Ascending aorta (tissue), 2 donors: ENCODE data around the gene TSPAN16. TPM values are rescaled to one million over a fixed set of nuclear protein-coding genes. Genes with fewer than 3 reads are reported as not detected.
A peak's percentile ranks its signal among the peaks of the same experiment; 100 is the strongest.

ENCODE experiments used
- DNase-seq, 2 donors: peaks; one replicate each; pipeline ENCODE4 v3.0.0-alpha.2; 2019; ENCODE audit warnings: low spot score in 2 of 2
- H3K27ac ChIP-seq, 2 donors: fragments of 200-600 bp; sonication (generic); one replicate each; pipeline ENCODE4 v1.5.1; 2016 to 2017; ENCODE audit warnings: mild to moderate bottlenecking in 1 of 2
- H3K27me3 ChIP-seq: fragments of 200-600 bp; sonication (generic); one replicate; pipeline ENCODE4 v1.5.1; 2017
- H3K36me3 ChIP-seq, 2 donors: fragments of 200-600 bp; sonication (generic); one replicate each; pipeline ENCODE4 v1.5.1; 2016
- H3K4me1 ChIP-seq, 2 donors: fragments of 200-600 bp; sonication (generic); one replicate each; pipeline ENCODE4 v1.5.1; 2016 to 2017; ENCODE audit warnings: mild to moderate bottlenecking in 1 of 2
- H3K4me3 ChIP-seq, 2 donors: fragments of 200-600 bp; sonication (generic); one replicate each; pipeline ENCODE4 v1.5.1; 2016 to 2017; ENCODE audit warnings: mild to moderate bottlenecking in 1 of 2
- H3K9me3 ChIP-seq, 2 donors: fragments of 200-600 bp; sonication (generic); one replicate each; pipeline ENCODE4 v1.5.1; 2016
- intact Hi-C: fragments of 100-400 bp; cut with DNase I; formaldehyde crosslinking; loops from one replicate; pipeline ENCODE4 v1.15.1; 2023
- total RNA-seq: library from RNA; depleted of rRNA; stranded (reverse); fragments of >200 nt; gene quantifications from one replicate; pipeline ENCODE4 v1.1.0, GENCODE V29; 2016
- TF ChIP-seq, protein P1 (sequence below), 3 experiments: fragments of 200-600 bp in 2 of 3; fragments of 450-650 bp in 1 of 3; sonication (generic) in 2 of 3; IDR thresholded peaks; one replicate each; pipeline ENCODE4 v1.5.1; 2016 to 2019; ENCODE audit warnings: antibody characterized with exemption in 3 of 3, mild to moderate bottlenecking in 1 of 3, moderate library complexity in 1 of 3

TSPAN16 gene
- total RNA-seq, 1 donor from 2014 or later: not detected

DNA sequence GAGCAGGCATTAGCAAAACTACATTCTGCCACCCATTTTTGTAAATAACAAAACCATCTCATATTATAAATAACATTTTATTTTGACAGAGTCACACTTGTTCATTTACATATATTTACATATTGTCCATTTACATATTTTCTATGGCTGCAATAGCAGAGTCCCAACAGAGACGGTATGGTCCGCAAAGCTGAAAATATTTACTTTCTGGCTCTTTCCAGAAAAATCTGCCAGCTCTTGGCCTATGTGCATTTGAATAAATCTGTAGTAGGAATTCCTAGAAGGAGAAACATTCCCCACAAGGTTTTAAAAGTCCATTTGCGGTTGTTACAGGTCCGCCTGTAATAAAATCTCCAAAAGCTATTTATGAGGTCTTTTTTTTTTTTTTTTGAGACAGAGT is 5.7 kb upstream of the TSPAN16 start:
- intact Hi-C loops: loop anchor here (5.0 kb wide), 1 partner anchor 297 kb away; no protein-coding TSS in a partner anchor
- peaks cover 0 to 3% of the 10 kb centered on the region in 2 donors for H3K4me1 ChIP-seq
- H3K4me3 ChIP-seq: no peak overlapping the region
- DNase-seq: no peak
- no peaks in the 10 kb centered on the region for H3K9me3 ChIP-seq
- H3K36me3 ChIP-seq: no peaks in the 10 kb centered on the region
- H3K27me3 ChIP-seq: no peaks in the 10 kb centered on the region
- no peak overlapping the region for H3K27ac ChIP-seq
- TF ChIP-seq, protein P1, sequence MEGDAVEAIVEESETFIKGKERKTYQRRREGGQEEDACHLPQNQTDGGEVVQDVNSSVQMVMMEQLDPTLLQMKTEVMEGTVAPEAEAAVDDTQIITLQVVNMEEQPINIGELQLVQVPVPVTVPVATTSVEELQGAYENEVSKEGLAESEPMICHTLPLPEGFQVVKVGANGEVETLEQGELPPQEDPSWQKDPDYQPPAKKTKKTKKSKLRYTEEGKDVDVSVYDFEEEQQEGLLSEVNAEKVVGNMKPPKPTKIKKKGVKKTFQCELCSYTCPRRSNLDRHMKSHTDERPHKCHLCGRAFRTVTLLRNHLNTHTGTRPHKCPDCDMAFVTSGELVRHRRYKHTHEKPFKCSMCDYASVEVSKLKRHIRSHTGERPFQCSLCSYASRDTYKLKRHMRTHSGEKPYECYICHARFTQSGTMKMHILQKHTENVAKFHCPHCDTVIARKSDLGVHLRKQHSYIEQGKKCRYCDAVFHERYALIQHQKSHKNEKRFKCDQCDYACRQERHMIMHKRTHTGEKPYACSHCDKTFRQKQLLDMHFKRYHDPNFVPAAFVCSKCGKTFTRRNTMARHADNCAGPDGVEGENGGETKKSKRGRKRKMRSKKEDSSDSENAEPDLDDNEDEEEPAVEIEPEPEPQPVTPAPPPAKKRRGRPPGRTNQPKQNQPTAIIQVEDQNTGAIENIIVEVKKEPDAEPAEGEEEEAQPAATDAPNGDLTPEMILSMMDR (IDR thresholded peaks at IDR 0.05): no peak

DNA sequence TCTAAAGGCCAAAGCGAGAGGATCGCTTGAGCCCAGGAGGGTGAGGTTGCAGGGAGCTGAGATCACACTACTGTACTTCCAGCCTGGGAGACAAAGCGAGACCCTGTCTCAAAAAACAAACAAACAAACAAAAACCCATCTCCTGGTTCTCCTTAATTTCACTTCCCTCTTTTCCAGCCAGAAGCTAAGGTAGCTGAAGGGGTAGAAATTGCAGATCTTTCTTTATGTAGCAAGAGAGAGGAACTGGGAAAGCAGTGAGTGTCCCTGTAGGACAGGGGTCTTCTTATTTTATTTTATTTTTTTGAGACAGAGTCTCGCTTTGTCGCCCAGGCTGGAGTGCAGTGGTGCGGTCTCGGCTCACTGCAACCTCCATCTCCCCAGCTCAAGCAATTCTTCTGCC is 4.5 kb upstream of the TSPAN16 start:
- Histone ChIP-seq H3K9me3 (no peaks in the 10 kb centered on the region), H3K4me1 (peaks cover 0 to 6% of the 10 kb centered on the region in 2 donors), H3K27me3 (no peaks in the 10 kb centered on the region), H3K4me3 (no peak overlapping the region), H3K36me3 (no peaks in the 10 kb centered on the region), H3K27ac (no peak overlapping the region)
- TF ChIP-seq, protein P1 (IDR thresholded peaks at IDR 0.05): no peak
- intact Hi-C loops: loop anchor here (5.0 kb wide), 1 partner anchor 296 kb away; no protein-coding TSS in a partner anchor
- DNase-seq: no peak

DNA sequence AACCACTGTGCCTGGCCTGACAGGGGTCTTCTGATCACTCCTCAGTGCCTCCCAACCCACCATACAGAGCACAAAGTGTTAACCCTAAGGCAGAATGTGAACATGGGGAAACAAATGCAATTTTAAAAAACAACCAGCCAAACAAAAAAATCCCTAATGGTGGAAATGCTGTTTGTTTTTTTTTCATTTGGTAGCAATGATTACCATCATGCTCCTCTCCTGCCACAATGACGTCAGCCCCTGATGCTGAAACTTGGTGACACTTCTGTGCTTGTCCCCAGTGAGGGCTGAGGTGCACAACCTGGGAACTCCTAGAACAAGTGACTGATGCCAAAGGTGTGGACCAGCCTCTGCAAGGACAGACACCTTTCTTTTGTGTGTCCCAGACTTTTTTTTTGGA is 4.0 kb upstream of the TSPAN16 start:
- H3K27me3 ChIP-seq: no peaks in the 10 kb centered on the region
- TF ChIP-seq, protein P1 (IDR thresholded peaks at IDR 0.05): no peak
- no peak overlapping the region for H3K4me3 ChIP-seq
- no peaks in the 10 kb centered on the region for H3K9me3 ChIP-seq
- H3K27ac ChIP-seq: no peak overlapping the region
- intact Hi-C loops: loop anchor here (5.0 kb wide), 1 partner anchor 295 kb away; no protein-coding TSS in a partner anchor
- H3K36me3 ChIP-seq: no peaks in the 10 kb centered on the region
- no peak for DNase-seq
- peaks cover 0 to 7% of the 10 kb centered on the region in 2 donors for H3K4me1 ChIP-seq

DNA sequence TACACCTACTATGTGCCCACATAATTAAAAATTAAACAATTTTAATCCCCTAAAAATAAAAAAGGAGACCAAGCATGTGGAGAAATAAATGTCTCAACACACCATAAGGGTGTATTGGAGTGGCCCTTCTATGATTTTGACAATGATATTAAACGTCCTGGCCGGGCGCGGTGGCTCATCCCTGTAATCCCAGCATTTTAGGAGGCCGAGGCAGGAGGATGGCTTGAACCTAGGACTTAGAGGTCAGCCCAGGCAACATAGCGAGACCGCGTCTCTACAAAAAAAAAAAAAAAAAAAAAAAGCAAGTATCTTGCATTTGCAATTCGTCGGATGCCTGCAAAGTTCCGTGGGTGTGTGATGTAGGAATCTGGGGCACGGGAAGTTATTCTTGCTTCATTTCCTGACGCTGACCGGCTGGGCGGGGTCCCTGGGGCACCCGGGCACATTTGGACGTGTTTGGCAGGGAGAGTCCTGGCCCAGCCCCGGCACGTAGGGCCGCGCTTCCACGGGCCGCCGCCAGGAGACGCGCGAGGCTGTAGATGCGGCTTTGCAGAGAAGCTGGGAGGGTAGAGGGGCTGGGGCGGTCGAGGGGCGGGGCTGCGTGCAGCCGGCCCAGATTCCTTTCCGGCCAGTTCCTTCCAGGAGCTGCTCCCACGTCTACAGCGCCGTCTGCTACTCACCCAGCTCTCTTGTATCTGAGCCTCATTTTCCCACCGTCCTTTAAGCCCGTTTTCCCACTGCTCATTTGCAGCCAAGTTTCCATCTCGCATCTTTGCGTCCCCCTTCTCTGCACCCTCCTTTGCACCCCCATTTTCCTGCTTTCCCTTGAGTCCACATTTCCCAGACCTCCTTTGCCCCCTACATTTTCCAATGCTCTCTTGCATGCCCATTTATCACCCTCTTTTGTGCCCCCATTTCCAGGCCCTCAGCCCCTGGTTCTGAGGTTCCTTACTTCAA is 2.2 kb upstream of the TSPAN16 start:
- Histone ChIP-seq H3K36me3 (no peaks in the 10 kb centered on the region), H3K27ac (peak overlapping the region; percentile 42 to 61), H3K9me3 (no peaks in the 10 kb centered on the region), H3K4me3 (peak overlapping the region in 1 of 2 donors; percentile 22), H3K27me3 (no peaks in the 10 kb centered on the region), H3K4me1 (peaks cover 0 to 7% of the 10 kb centered on the region in 2 donors)
- peak; percentile 88 to 99 for DNase-seq
- intact Hi-C loops: loop anchor here (1.0 to 5.0 kb wide), 5 partner anchors 46 to 294 kb away; partner anchors contain the start of genes RAB3D and SWSAP1
- TF ChIP-seq, protein P1 (IDR thresholded peaks at IDR 0.05): peak; percentile 99

DNA sequence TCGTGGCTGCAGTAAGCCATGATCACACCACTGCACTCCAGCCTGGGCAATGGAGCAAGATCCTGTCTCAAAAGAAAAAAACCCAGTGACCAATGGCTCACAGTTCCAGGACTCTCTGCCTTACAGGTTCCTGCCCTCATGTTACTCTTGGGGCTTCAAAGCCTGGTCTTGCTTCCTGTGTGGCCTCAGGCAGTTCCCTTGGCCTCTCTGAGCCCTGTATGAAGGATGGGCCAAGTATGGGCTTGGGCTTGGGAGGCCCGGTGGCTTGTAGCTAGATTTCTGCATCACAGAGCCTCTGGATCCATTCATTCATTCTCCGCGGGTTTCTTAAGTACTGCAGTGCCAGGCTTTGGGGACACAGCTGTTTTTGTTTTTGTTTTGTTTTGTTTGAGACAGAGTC is 780 bp upstream of the TSPAN16 start:
- DNase-seq: no peak
- Histone ChIP-seq H3K27me3 (no peaks in the 10 kb centered on the region), H3K36me3 (no peaks in the 10 kb centered on the region), H3K27ac (peak overlapping the region in 1 of 2 donors; percentile 61), H3K4me1 (peaks cover 0 to 7% of the 10 kb centered on the region in 2 donors), H3K4me3 (no peak overlapping the region), H3K9me3 (no peaks in the 10 kb centered on the region)
- TF ChIP-seq, protein P1 (IDR thresholded peaks at IDR 0.05): no peak
- intact Hi-C loops: loop anchor here (2.0 to 5.0 kb wide), 2 partner anchors 62 to 80 kb away; partner anchors contain the start of genes PLPPR2 and SWSAP1
